H1 (cell line): ENCODE data around the gene STKLD1. TPM values are rescaled to one million over a fixed set of nuclear protein-coding genes. Genes with fewer than 3 reads are reported as not detected.

Experiments
- CTCF ChIA-PET: fragments of 300-600 bp; sonication (Branson Sonifier 250); formaldehyde crosslinking; loops from one replicate; lab custom pipeline; 2021; ENCODE audit not compliant: partially characterized antibody; lab: Charles Lee
- POLR2A ChIA-PET: fragments of 300-600 bp; sonication (Branson Sonifier 250); formaldehyde crosslinking; loops from one replicate; lab custom pipeline; 2021; ENCODE audit warnings: inconsistent platforms; ENCODE audit not compliant: partially characterized antibody; lab: Charles Lee
- DNase-seq, 2 experiments: peaks; one replicate each; pipeline versions ENCODE4 v3.0.0 to v3.0.0-alpha.2; 2010 to 2022; ENCODE audit warnings: low spot score in 2 of 2, low read depth in 1 of 2, mixed read lengths in 1 of 2
- FAIRE-seq: peaks from 2 replicates; lab custom pipeline; 2011; peaks lifted over from hg19 to GRCh38; lab: Jason Lieb, UNC
- H2AFZ ChIP-seq: 2 replicates; pipeline ENCODE4 v1.8.1; 2012; ENCODE audit warnings: low read length, inconsistent platforms
- H2AK5ac ChIP-seq: 2 replicates; pipeline ENCODE4 v1.6.1; 2013; ENCODE audit warnings: low read depth, low read length
- H2BK120ac ChIP-seq: replicated peaks from 2 replicates; pipeline ENCODE3; 2013; ENCODE audit warnings: low read depth, low read length, inconsistent platforms
- H2BK12ac ChIP-seq: 2 replicates; pipeline ENCODE4 v1.6.1; 2013; ENCODE audit warnings: low read depth, low read length
- H2BK15ac ChIP-seq: 2 replicates; pipeline ENCODE4 v1.6.1; 2013; ENCODE audit warnings: low read length
- H2BK20ac ChIP-seq: 2 replicates; pipeline ENCODE4 v1.6.1; 2013; ENCODE audit warnings: low read length
- H2BK5ac ChIP-seq: 2 replicates; pipeline ENCODE4 v1.6.1; 2013; ENCODE audit warnings: low read depth, low read length
- H3K14ac ChIP-seq: 2 replicates; pipeline ENCODE4 v1.6.1; 2013; ENCODE audit warnings: inconsistent platforms; ENCODE audit not compliant: insufficient read length
- H3K18ac ChIP-seq: 2 replicates; pipeline ENCODE4 v1.6.1; 2013; ENCODE audit warnings: low read length; ENCODE audit errors: extremely low read depth
- H3K23ac ChIP-seq: 2 replicates; pipeline ENCODE4 v1.6.1; 2013; ENCODE audit warnings: inconsistent platforms; ENCODE audit not compliant: insufficient read length
- H3K23me2 ChIP-seq: 2 replicates; pipeline ENCODE4 v1.6.1; 2013; ENCODE audit warnings: low read depth, low read length
- H3K27ac ChIP-seq: 2 replicates; pipeline ENCODE4 v1.6.1; 2011; ENCODE audit warnings: low read depth, low read length, inconsistent platforms
- H3K27me3 ChIP-seq, 4 experiments: replicated peaks in 1 of 4; 1 replicate in 1 of 4; 2 replicates in 3 of 4; pipeline versions ENCODE4 v1.6.1 to v1.8.1; 2011 to 2013; ENCODE audit warnings: low read length in 3 of 4, mild to moderate bottlenecking in 3 of 4, inconsistent platforms in 2 of 4, mixed read lengths in 2 of 4, moderate library complexity in 1 of 4; ENCODE audit not compliant: control insufficient read depth in 3 of 4, insufficient read depth in 3 of 4; ENCODE audit errors: extremely low read depth in 1 of 4
- H3K36me3 ChIP-seq, 4 experiments: 2 replicates each; pipeline versions ENCODE4 v1.6.1 to v1.8.1; 2011 to 2013; ENCODE audit warnings: mild to moderate bottlenecking in 4 of 4, low read length in 3 of 4, moderate library complexity in 2 of 4, control low read depth in 1 of 4, inconsistent platforms in 1 of 4; ENCODE audit not compliant: insufficient read depth in 4 of 4, control insufficient read depth in 2 of 4
- H3K4ac ChIP-seq: replicated peaks from 2 replicates; pipeline ENCODE3; 2013; ENCODE audit warnings: low read length, low read depth, mixed read lengths, inconsistent platforms; ENCODE audit not compliant: insufficient read length
- H3K4me1 ChIP-seq, 4 experiments: replicated peaks in 1 of 4; 1 replicate in 1 of 4; 2 replicates in 3 of 4; pipeline versions ENCODE4 v1.6.1 to v1.8.1; 2011 to 2013; ENCODE audit warnings: low read length in 3 of 4, inconsistent platforms in 2 of 4, mixed read lengths in 1 of 4; ENCODE audit not compliant: insufficient read depth in 4 of 4, control insufficient read depth in 3 of 4
- H3K4me2 ChIP-seq, 2 experiments: 2 replicates each; pipeline versions ENCODE4 v1.6.1 to v1.8.1; 2011 to 2013; ENCODE audit warnings: low read depth in 2 of 2, low read length in 2 of 2, control low read depth in 1 of 2, inconsistent platforms in 1 of 2, mild to moderate bottlenecking in 1 of 2; ENCODE audit not compliant: insufficient read depth in 1 of 2
- H3K4me3 ChIP-seq, 4 experiments: fragments of 200-600, 300-600 bp in 1 of 4; sonication (generic), shearing (Covaris generic), sonication (Bioruptor Twin) in 1 of 4; 2 replicates each; pipeline versions ENCODE4 v1.5.1 to v1.8.1; 2011 to 2016; ENCODE audit warnings: low read length in 4 of 4, low read depth in 3 of 4, control low read depth in 2 of 4, inconsistent platforms in 2 of 4, mild to moderate bottlenecking in 2 of 4, mixed read lengths in 1 of 4, moderate library complexity in 1 of 4; ENCODE audit not compliant: insufficient read depth in 2 of 4; ENCODE audit errors: extremely low read depth in 1 of 4
- H3K56ac ChIP-seq: replicated peaks from 2 replicates; pipeline ENCODE3; 2013; ENCODE audit warnings: low read depth, mild to moderate bottlenecking, mixed read lengths, low read length, inconsistent platforms; ENCODE audit not compliant: insufficient read length
- H3K79me1 ChIP-seq: 2 replicates; pipeline ENCODE4 v1.6.1; 2013; ENCODE audit warnings: low read depth, low read length, control low read depth
- H3K79me2 ChIP-seq, 2 experiments: 2 replicates each; pipeline versions ENCODE4 v1.6.1 to v1.8.1; 2012 to 2013; ENCODE audit warnings: low read length in 2 of 2, mild to moderate bottlenecking in 2 of 2, inconsistent platforms in 1 of 2; ENCODE audit not compliant: insufficient read depth in 2 of 2, control insufficient read depth in 1 of 2
- H3K9ac ChIP-seq, 4 experiments: replicated peaks in 1 of 4; 1 replicate in 1 of 4; 2 replicates in 3 of 4; pipeline versions ENCODE4 v1.6.1 to v1.8.1; 2011 to 2013; ENCODE audit warnings: low read depth in 3 of 4, low read length in 3 of 4, control low read depth in 2 of 4, mild to moderate bottlenecking in 2 of 4, moderate library complexity in 2 of 4, inconsistent platforms in 1 of 4; ENCODE audit errors: extremely low read depth in 1 of 4
- H3K9me3 ChIP-seq, 2 experiments: 2 replicates each; pipeline versions ENCODE4 v1.6.1 to v1.8.1; 2012 to 2013; ENCODE audit warnings: mild to moderate bottlenecking in 2 of 2, moderate library complexity in 2 of 2, control low read depth in 1 of 2, inconsistent platforms in 1 of 2, low read depth in 1 of 2, low read length in 1 of 2, mixed read lengths in 1 of 2; ENCODE audit not compliant: insufficient read depth in 2 of 2
- H4K20me1 ChIP-seq, 2 experiments: replicated peaks in 1 of 2; 2 replicates each; pipeline versions ENCODE3 to v1.8.1; 2011 to 2013; ENCODE audit warnings: inconsistent platforms in 2 of 2, low read length in 2 of 2, mild to moderate bottlenecking in 1 of 2; ENCODE audit not compliant: insufficient read depth in 2 of 2, control insufficient read depth in 1 of 2
- H4K5ac ChIP-seq: 2 replicates; pipeline ENCODE4 v1.6.1; 2013; ENCODE audit warnings: low read length, low read depth, mixed read lengths, inconsistent platforms; ENCODE audit not compliant: insufficient read length
- H4K8ac ChIP-seq: 2 replicates; pipeline ENCODE4 v1.8.0; 2013; ENCODE audit warnings: mild to moderate bottlenecking, moderate library complexity, low read length, inconsistent platforms; ENCODE audit not compliant: insufficient read depth; ENCODE audit errors: extremely low read depth
- H4K91ac ChIP-seq: replicated peaks from 2 replicates; pipeline ENCODE3; 2013; ENCODE audit warnings: low read length, mixed read lengths, inconsistent platforms; ENCODE audit not compliant: insufficient read length
- CBX5 ChIP-seq: fragments of 300-800, 300-1000 bp; sonication (generic); IDR thresholded peaks from 2 replicates; pipeline ENCODE4 v1.7.1; 2016; ENCODE audit warnings: antibody characterized with exemption, low read length, low read depth
- CREB1 ChIP-seq: IDR thresholded peaks from 2 replicates; pipeline ENCODE4 v1.6.1; 2012; ENCODE audit warnings: inconsistent platforms
- GABPA ChIP-seq: IDR thresholded peaks from 2 replicates; pipeline ENCODE4 v1.6.1; 2011; ENCODE audit warnings: mild to moderate bottlenecking, low read length, moderate library complexity, borderline replicate concordance; ENCODE audit not compliant: insufficient read depth
- POLR2A ChIP-seq, 2 experiments: IDR thresholded peaks; 1 replicate in 1 of 2; 2 replicates in 1 of 2; pipeline ENCODE4 v1.6.1; 2011; ENCODE audit warnings: low read depth in 2 of 2, low read length in 2 of 2, mild to moderate bottlenecking in 2 of 2; ENCODE audit errors: control extremely low read depth in 1 of 2
- POU5F1 ChIP-seq: IDR thresholded peaks from 2 replicates; pipeline ENCODE4 v1.6.1; 2011; ENCODE audit warnings: low read depth, mild to moderate bottlenecking, low read length, moderate library complexity
- RXRA ChIP-seq: IDR thresholded peaks from 2 replicates; pipeline ENCODE4 v1.6.1; 2011; ENCODE audit warnings: low read depth, mild to moderate bottlenecking, low read length, moderate library complexity; ENCODE audit not compliant: insufficient read depth
- SIN3A ChIP-seq, 2 experiments: IDR thresholded peaks in 1 of 2; conservative IDR thresholded peaks in 1 of 2; 2 replicates each; pipeline ENCODE4 v1.6.1; 2011 to 2012; ENCODE audit warnings: low read length in 2 of 2, improper control_type of control experiment in 1 of 2, low read depth in 1 of 2, mild to moderate bottlenecking in 1 of 2
- TBP ChIP-seq: IDR thresholded peaks from 2 replicates; pipeline ENCODE4 v1.6.1; 2011; ENCODE audit warnings: low read depth, low read length, improper control_type of control experiment
- WGBS, 2 experiments: shearing (Covaris generic) in 1 of 2; methylation state at CpG; one replicate each; pipeline versions ENCODE4 v1.1.6 to v1.1.7; 2013 to 2015; ENCODE audit warnings: low lambda C conversion rate in 2 of 2, mixed read lengths in 2 of 2, inconsistent platforms in 1 of 2, low coverage in 1 of 2, missing lambda C conversion rate in 1 of 2; ENCODE audit not compliant: insufficient replicate concordance in 2 of 2, insufficient coverage in 1 of 2, insufficient read length in 1 of 2; ENCODE audit errors: extremely low coverage in 1 of 2, missing lambda C conversion rate in 1 of 2; 5-methylcytosine and 5-hydroxymethylcytosine counted together
- polyA plus RNA-seq, 7 experiments: library from polyadenylated mRNA; depleted of rRNA in 3 of 7; stranded (reverse) in 5 of 7; unstranded in 2 of 7; fragments of >200 nt in 5 of 7; fragments of 200-250 nt in 2 of 7; gene quantifications; 1 replicate in 5 of 7; 2 replicates in 1 of 7; 4 replicates in 1 of 7; pipeline versions ENCODE4 v1.2.1 to v1.2.3, GENCODE V29; 2011 to 2013; ENCODE audit warnings: missing spikeins in 2 of 7, mixed read lengths in 2 of 7
- total RNA-seq: library from RNA; stranded (reverse); fragmentation: NEBNext Ultra II Directional; extraction: Animal tissue kit (Norgen Biotek cat#: 25700); gene quantifications from 2 replicates; pipeline ENCODE4 v1.2.1, GENCODE V29; 2021

STKLD1 gene
- total and polyA plus RNA-seq, 2 of the 8 experiments (the other 6 are each of a cell fraction or from before 2014, with no cell fraction given), result 0.26 TPM; not detected in 1

GRCh38 chr9:133369422-133369821, 6.7 kb upstream of the STKLD1 start:
- peaks cover 44 to 68% of the 10 kb centered on the region in 2 experiments for H4K20me1 ChIP-seq

More at GRCh38 chr9:133369422-133369821, 6.7 kb upstream of the STKLD1 start:
- 82% methylated on average over 6 of the region's 6 CpGs; no CpG with 5 or more reads in 1 of the 2 experiments for WGBS, 2 experiments
- H2BK15ac ChIP-seq, result no peak overlapping the region
- H3K56ac ChIP-seq, result no peak overlapping the region
- H3K23me2 ChIP-seq, result no peaks in the 10 kb centered on the region
- CTCF ChIA-PET, result interaction anchor here (0.7 to 10.1 kb wide), 4 partner anchors 12 to 225 kb away, joined by 3 to 90 read pairs (median 4); partner anchors contain the start of genes SURF1 and SURF2
- no peak overlapping the region for H3K4me2 ChIP-seq
- no peak overlapping the region for H4K5ac ChIP-seq
- H2BK5ac ChIP-seq, result no peak overlapping the region
- TF ChIP-seq SIN3A (conservative IDR thresholded peaks at IDR 0.05 in 1 of 2, IDR thresholded peaks at IDR 0.05 in 1 of 2; ENCODE audit: low read depth in 1 of 2, low read length in 2 of 2) (no peak), TBP (no peak), GABPA (no peak), POLR2A (IDR thresholded peaks at IDR 0.05; ENCODE audit: control extremely low read depth in 1 of 2, low read depth in 2 of 2, low read length in 2 of 2) (no peak), CBX5 (no peak), POU5F1 (no peak), RXRA (no peak), CREB1 (no peak)
- no peak overlapping the region for H3K4ac ChIP-seq
- no peak overlapping the region for H2AFZ ChIP-seq
- H3K27me3 ChIP-seq, result no peaks in the 10 kb centered on the region
- no peak overlapping the region for H4K91ac ChIP-seq
- no peak overlapping the region for H2BK120ac ChIP-seq
- H3K79me2 ChIP-seq, result peaks cover 18 to 80% of the 10 kb centered on the region in 2 experiments
- no peaks in the 10 kb centered on the region for H3K9me3 ChIP-seq
- H3K18ac ChIP-seq, result no peak overlapping the region
- H3K27ac ChIP-seq, result no peak overlapping the region
- no peak overlapping the region for H2AK5ac ChIP-seq
- no peak overlapping the region for H4K8ac ChIP-seq
- no peaks in the 10 kb centered on the region; a peak in 1 of 7 replicates for H3K4me1 ChIP-seq
- no peak overlapping the region for H3K14ac ChIP-seq
- peaks cover 38% of the 10 kb centered on the region for H3K79me1 ChIP-seq
- DNase-seq (no peak), FAIRE-seq (no peak)
- no peak overlapping the region for H3K4me3 ChIP-seq
- no peak overlapping the region for H2BK12ac ChIP-seq
- H3K36me3 ChIP-seq, result peaks cover 7 to 32% (median 28%) of the 10 kb centered on the region in 4 experiments; a peak in 6 of 8 replicates
- H3K23ac ChIP-seq, result no peak overlapping the region
- no peak overlapping the region for H3K9ac ChIP-seq
- POLR2A ChIA-PET, result interaction anchor here (19.9 kb wide), 1 partner anchor 16 kb away, joined by 461 read pairs; the partner anchor contains the start of genes MED22, RPL7A, SURF1 and SURF2
- no peak overlapping the region for H2BK20ac ChIP-seq
